H9 (cell line): Measurements from ENCODE around the gene ANO10. TPM values are rescaled to one million over a fixed set of nuclear protein-coding genes. Genes with fewer than 3 reads are reported as not detected.

Source experiments
- DNase-seq: peaks from one replicate; pipeline ENCODE4 v3.0.0-alpha.2; 2017
- H2AFZ ChIP-seq: one replicate; pipeline ENCODE4 v1.6.1; 2013; ENCODE audit warnings: mild to moderate bottlenecking, low read length, control low read depth, moderate library complexity
- H2AK5ac ChIP-seq: 2 replicates; pipeline ENCODE4 v1.6.1; 2013; ENCODE audit warnings: low read length, control low read depth, mixed read lengths; ENCODE audit not compliant: insufficient read length
- H2BK120ac ChIP-seq: one replicate; pipeline ENCODE4 v1.6.1; 2013; ENCODE audit warnings: low read depth, mild to moderate bottlenecking, low read length, control low read depth, inconsistent platforms; ENCODE audit not compliant: poor library complexity, severe bottlenecking
- H2BK12ac ChIP-seq: 2 replicates; pipeline ENCODE4 v1.6.1; 2013; ENCODE audit warnings: low read length, control low read depth, mixed read lengths, low read depth; ENCODE audit not compliant: insufficient read length
- H2BK15ac ChIP-seq: 2 replicates; pipeline ENCODE4 v1.6.1; 2013; ENCODE audit warnings: low read depth, low read length, control low read depth
- H2BK20ac ChIP-seq: one replicate; pipeline ENCODE4 v1.6.1; 2013; ENCODE audit warnings: low read depth, mild to moderate bottlenecking, low read length, control low read depth, inconsistent platforms; ENCODE audit not compliant: poor library complexity, severe bottlenecking
- H2BK5ac ChIP-seq: 2 replicates; pipeline ENCODE4 v1.6.1; 2013; ENCODE audit warnings: low read length, control low read depth, mixed read lengths; ENCODE audit not compliant: insufficient read length
- H3K14ac ChIP-seq: 2 replicates; pipeline ENCODE4 v1.6.1; 2013; ENCODE audit warnings: low read length, control low read depth; ENCODE audit not compliant: insufficient read depth
- H3K18ac ChIP-seq: 2 replicates; pipeline ENCODE4 v1.6.1; 2013; ENCODE audit warnings: low read depth, mild to moderate bottlenecking, mixed read lengths, low read length, control low read depth; ENCODE audit not compliant: insufficient read length
- H3K23ac ChIP-seq: 2 replicates; pipeline ENCODE4 v1.6.1; 2013; ENCODE audit warnings: low read length, control low read depth, mixed read lengths, low read depth; ENCODE audit not compliant: insufficient read length
- H3K23me2 ChIP-seq: 2 replicates; pipeline ENCODE4 v1.6.1; 2013; ENCODE audit warnings: low read depth, mild to moderate bottlenecking, mixed read lengths, low read length, control low read depth; ENCODE audit not compliant: insufficient read length, poor library complexity, severe bottlenecking
- H3K27ac ChIP-seq: 2 replicates; pipeline ENCODE4 v1.5.1; 2013; ENCODE audit warnings: low read length, control low read depth, mixed read lengths, low read depth; ENCODE audit not compliant: insufficient read length
- H3K27me3 ChIP-seq: 2 replicates; pipeline ENCODE4 v1.6.1; 2013; ENCODE audit warnings: low read length, control low read depth, inconsistent platforms; ENCODE audit not compliant: insufficient read depth
- H3K4ac ChIP-seq: 2 replicates; pipeline ENCODE4 v1.6.1; 2013; ENCODE audit warnings: low read depth, mild to moderate bottlenecking, control low read depth, inconsistent platforms, low read length, moderate library complexity
- H3K4me1 ChIP-seq: 2 replicates; pipeline ENCODE4 v1.6.1; 2013; ENCODE audit warnings: low read length, control low read depth, inconsistent platforms; ENCODE audit not compliant: insufficient read depth
- H3K4me2 ChIP-seq: 2 replicates; pipeline ENCODE4 v1.6.1; 2013; ENCODE audit warnings: low read length, control low read depth, mixed read lengths; ENCODE audit not compliant: insufficient read length, insufficient read depth
- H3K56ac ChIP-seq: 2 replicates; pipeline ENCODE4 v1.6.1; 2013; ENCODE audit warnings: low read depth, mild to moderate bottlenecking, mixed read lengths, low read length, control low read depth; ENCODE audit not compliant: insufficient read length
- H3K79me1 ChIP-seq: 2 replicates; pipeline ENCODE4 v1.6.1; 2013; ENCODE audit warnings: low read depth, mild to moderate bottlenecking, moderate library complexity, low read length, control low read depth, inconsistent platforms; ENCODE audit not compliant: insufficient read depth, poor library complexity, severe bottlenecking
- H3K79me2 ChIP-seq: 2 replicates; pipeline ENCODE4 v1.6.1; 2013; ENCODE audit warnings: low read length, control low read depth, inconsistent platforms; ENCODE audit not compliant: insufficient read depth
- H3K9ac ChIP-seq: 2 replicates; pipeline ENCODE4 v1.6.1; 2013; ENCODE audit warnings: low read length, control low read depth, mixed read lengths; ENCODE audit not compliant: insufficient read length; ENCODE audit errors: extremely low read depth
- H3K9me3 ChIP-seq: one replicate; pipeline ENCODE4 v1.6.1; 2013; ENCODE audit warnings: low read depth, low read length, inconsistent platforms; ENCODE audit not compliant: control insufficient read depth
- H3T11ph ChIP-seq: one replicate; pipeline ENCODE4 v1.6.1; 2013; ENCODE audit warnings: mild to moderate bottlenecking, low read length, control low read depth, inconsistent platforms
- H4K20me1 ChIP-seq: one replicate; pipeline ENCODE4 v1.6.1; 2013; ENCODE audit not compliant: control insufficient read depth, insufficient read length, insufficient read depth
- H4K5ac ChIP-seq: 2 replicates; pipeline ENCODE4 v1.6.1; 2013; ENCODE audit warnings: low read depth, mild to moderate bottlenecking, mixed read lengths, low read length, control low read depth; ENCODE audit not compliant: insufficient read length
- H4K8ac ChIP-seq: replicated peaks from 2 replicates; pipeline ENCODE4 v1.6.1; 2013; ENCODE audit warnings: low read length, control low read depth, mixed read lengths, low read depth; ENCODE audit not compliant: insufficient read length
- H4K91ac ChIP-seq: 2 replicates; pipeline ENCODE4 v1.6.1; 2013; ENCODE audit warnings: low read depth, mild to moderate bottlenecking, moderate library complexity, mixed read lengths, low read length, control low read depth; ENCODE audit not compliant: insufficient read length
- H3K27ac Mint-ChIP-seq, 3 experiments: 2 replicates in 2 of 3; 3 replicates in 1 of 3; pipeline ENCODE4 v1.8.0; 2020 to 2021; ENCODE audit warnings: mixed read lengths in 3 of 3, mild to moderate bottlenecking in 1 of 3, moderate library complexity in 1 of 3
- H3K27me3 Mint-ChIP-seq: 2 replicates; pipeline ENCODE4 v1.8.0; 2021; ENCODE audit warnings: low read depth, mild to moderate bottlenecking, moderate library complexity, mixed read lengths
- H3K36me3 Mint-ChIP-seq, 3 experiments: 2 replicates in 2 of 3; 3 replicates in 1 of 3; pipeline ENCODE4 v1.8.0; 2020 to 2021; ENCODE audit warnings: low read depth in 3 of 3, mixed read lengths in 3 of 3; ENCODE audit not compliant: insufficient read depth in 1 of 3
- H3K4me1 Mint-ChIP-seq, 2 experiments: 2 replicates each; pipeline ENCODE4 v1.8.0; 2020; ENCODE audit warnings: mixed read lengths in 2 of 2
- H3K4me3 Mint-ChIP-seq, 2 experiments: 2 replicates in 1 of 2; 3 replicates in 1 of 2; pipeline ENCODE4 v1.8.0; 2020 to 2021; ENCODE audit warnings: mild to moderate bottlenecking in 2 of 2, mixed read lengths in 2 of 2, moderate library complexity in 1 of 2
- H3K9me3 Mint-ChIP-seq, 2 experiments: 2 replicates in 1 of 2; 3 replicates in 1 of 2; pipeline ENCODE4 v1.8.0; 2020; ENCODE audit warnings: mild to moderate bottlenecking in 2 of 2, mixed read lengths in 2 of 2, moderate library complexity in 1 of 2
- WGBS: extraction: QIAGEN DNeasy Blood & Tissue Kit; methylation state at CpG from one replicate; pipeline ENCODE4 v1.1.7; 2013; ENCODE audit warnings: missing lambda C conversion rate, low lambda C conversion rate, mixed read lengths; ENCODE audit not compliant: insufficient read length; ENCODE audit errors: extremely low coverage; 5-methylcytosine and 5-hydroxymethylcytosine counted together
- total RNA-seq: library from RNA; stranded (reverse); gene quantifications from 2 replicates; pipeline ENCODE4 v1.2.1, GENCODE V29; 2021
- TF ChIP-seq, protein P1 (sequence below): fragments of 200-600 bp; sonication (generic); conservative IDR thresholded peaks from 3 replicates; pipeline ENCODE4 v1.8.0; 2021; ENCODE audit warnings: antibody characterized with exemption, mild to moderate bottlenecking

The ANO10 gene
- total RNA-seq, 1 experiment from 2014 or later = 38.7 TPM

GRCh38 chr3:43558171-43558570 is 63.6 kb downstream of the ANO10 start:
- H3K27ac Mint-ChIP-seq = no peak overlapping the region
- Histone ChIP-seq H2BK120ac (no peak overlapping the region), H4K8ac (no peak overlapping the region), H3K27ac (no peak overlapping the region), H3K18ac (no peak overlapping the region), H3K4ac (no peak overlapping the region), H2BK20ac (no peak overlapping the region), H2AFZ (no peak overlapping the region), H3K79me1 (no peaks in the 10 kb centered on the region), H2AK5ac (no peak overlapping the region), H3K56ac (no peak overlapping the region), H3K9ac (no peak overlapping the region), H2BK12ac (no peak overlapping the region), H3K27me3 (no peaks in the 10 kb centered on the region), H4K5ac (no peak overlapping the region), H3K79me2 (no peaks in the 10 kb centered on the region), H2BK5ac (no peak overlapping the region), H4K91ac (no peak overlapping the region), H4K20me1 (no peaks in the 10 kb centered on the region), H3K23ac (no peak overlapping the region), H3K4me1 (no peaks in the 10 kb centered on the region), H3K14ac (no peak overlapping the region), H3K23me2 (no peaks in the 10 kb centered on the region), H3K9me3 (no peaks in the 10 kb centered on the region), H3T11ph (no peak overlapping the region), H3K4me2 (no peak overlapping the region), H2BK15ac (no peak overlapping the region)
- H3K36me3 Mint-ChIP-seq = peaks cover 13 to 52% (median 39%) of the 10 kb centered on the region in 3 experiments
- no peak for DNase-seq
- no peaks in the 10 kb centered on the region for H3K27me3 Mint-ChIP-seq
- H3K4me3 Mint-ChIP-seq = no peak overlapping the region
- TF ChIP-seq, protein P1, sequence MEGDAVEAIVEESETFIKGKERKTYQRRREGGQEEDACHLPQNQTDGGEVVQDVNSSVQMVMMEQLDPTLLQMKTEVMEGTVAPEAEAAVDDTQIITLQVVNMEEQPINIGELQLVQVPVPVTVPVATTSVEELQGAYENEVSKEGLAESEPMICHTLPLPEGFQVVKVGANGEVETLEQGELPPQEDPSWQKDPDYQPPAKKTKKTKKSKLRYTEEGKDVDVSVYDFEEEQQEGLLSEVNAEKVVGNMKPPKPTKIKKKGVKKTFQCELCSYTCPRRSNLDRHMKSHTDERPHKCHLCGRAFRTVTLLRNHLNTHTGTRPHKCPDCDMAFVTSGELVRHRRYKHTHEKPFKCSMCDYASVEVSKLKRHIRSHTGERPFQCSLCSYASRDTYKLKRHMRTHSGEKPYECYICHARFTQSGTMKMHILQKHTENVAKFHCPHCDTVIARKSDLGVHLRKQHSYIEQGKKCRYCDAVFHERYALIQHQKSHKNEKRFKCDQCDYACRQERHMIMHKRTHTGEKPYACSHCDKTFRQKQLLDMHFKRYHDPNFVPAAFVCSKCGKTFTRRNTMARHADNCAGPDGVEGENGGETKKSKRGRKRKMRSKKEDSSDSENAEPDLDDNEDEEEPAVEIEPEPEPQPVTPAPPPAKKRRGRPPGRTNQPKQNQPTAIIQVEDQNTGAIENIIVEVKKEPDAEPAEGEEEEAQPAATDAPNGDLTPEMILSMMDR = no peak
- H3K9me3 Mint-ChIP-seq = no peaks in the 10 kb centered on the region
- WGBS = no CpG with 5 or more reads among the region's 1 CpG
- peaks cover 2 to 10% of the 10 kb centered on the region in 2 experiments for H3K4me1 Mint-ChIP-seq
